ENCODE measurements around the gene POLK. TPM values are rescaled to one million over a fixed set of nuclear protein-coding genes. Genes with fewer than 3 reads are reported as not detected.

The POLK gene
- polyA plus RNA-seq, 1 of the 3 experiments (the other 2 are of a cell fraction), result 5.5 TPM

GRCh38 chr5:75481024-75481423 lies 30.7 kb upstream of the POLK start:
- Histone ChIP-seq H3F3A (replicated peaks; ENCODE audit: insufficient read depth) (no peaks in the 10 kb centered on the region), H2AFZ (ENCODE audit: low read depth) (no peak overlapping the region), H3K36me3 (replicated peaks in 1 of 2; ENCODE audit: control insufficient read depth in 1 of 2, insufficient read depth in 2 of 2, low read length in 1 of 2) (no peaks in the 10 kb centered on the region), H3K4me1 (ENCODE audit: control insufficient read depth in 1 of 2, insufficient read depth in 2 of 2, low read depth in 1 of 2, low read length in 1 of 2) (no peaks in the 10 kb centered on the region), H4K20me1 (ENCODE audit: insufficient read depth) (peaks cover 3% of the 10 kb centered on the region; the same call in 1 of the 2 replicates), H3K79me2 (ENCODE audit: insufficient read depth) (peaks cover 49% of the 10 kb centered on the region), H3K9me2 (no peaks in the 10 kb centered on the region), H3K27me3 (ENCODE audit: insufficient read depth) (no peaks in the 10 kb centered on the region), H3K9ac (no peak overlapping the region), H3K9me3 (peaks cover 18% of the 10 kb centered on the region), H3K4me2 (no peak overlapping the region), H3K27ac (ENCODE audit: low read depth in 2 of 2, low read length in 1 of 2) (no peak overlapping the region), H3K4me3 (ENCODE audit: low read depth in 2 of 2, low read length in 1 of 2) (no peak overlapping the region)
- TF ChIP-seq GABPA (IDR thresholded peaks at IDR 0.05; ENCODE audit: low read depth) (no peak), REST (IDR thresholded peaks at IDR 0.05; ENCODE audit: low read depth, low read length) (no peak), EZH2phosphoT487 (IDR thresholded peaks at IDR 0.05; ENCODE audit: borderline replicate concordance, low read depth) (no peak), FOXM1 (IDR thresholded peaks at IDR 0.05; ENCODE audit: low read depth) (no peak), TEAD4 (IDR thresholded peaks at IDR 0.05; ENCODE audit: borderline replicate concordance, insufficient read depth) (no peak), FOXJ3 (CRISPR knock-in tag; IDR thresholded peaks at IDR 0.05) (no peak), MXI1 (IDR thresholded peaks at IDR 0.05; ENCODE audit: low read depth, low read length) (no peak), USF2 (IDR thresholded peaks at IDR 0.05; ENCODE audit: borderline replicate concordance, low read depth, low read length) (no peak)
- ChIA-PET CTCF (no interaction called here), POLR2A (no interaction called here)
- no peak for DNase-seq
- WGBS (ENCODE audit: low lambda C conversion rate), result 97% methylated on average over 4 of the region's 4 CpGs

GRCh38 chr5:75482482-75482881 lies 29.2 kb upstream of the POLK start:
- POLR2A ChIA-PET, result no interaction called here
- TF ChIP-seq FOXJ3 (CRISPR knock-in tag; IDR thresholded peaks at IDR 0.05), result no peak
- H3K79me2 ChIP-seq (ENCODE audit: insufficient read depth), result peaks cover 62% of the 10 kb centered on the region

More at GRCh38 chr5:75482482-75482881, 29.2 kb upstream of the POLK start:
- DNase-seq, result no peak
- Histone ChIP-seq H3K4me2 (no peak overlapping the region), H3K36me3 (replicated peaks in 1 of 2; ENCODE audit: control insufficient read depth in 1 of 2, insufficient read depth in 2 of 2, low read length in 1 of 2) (no peaks in the 10 kb centered on the region), H3K4me3 (ENCODE audit: low read depth in 2 of 2, low read length in 1 of 2) (no peak overlapping the region), H4K20me1 (ENCODE audit: insufficient read depth) (peaks cover 3% of the 10 kb centered on the region; the same call in 1 of the 2 replicates), H2AFZ (ENCODE audit: low read depth) (no peak overlapping the region), H3K9me2 (no peaks in the 10 kb centered on the region), H3K9ac (no peak overlapping the region), H3F3A (replicated peaks; ENCODE audit: insufficient read depth) (no peaks in the 10 kb centered on the region), H3K4me1 (ENCODE audit: control insufficient read depth in 1 of 2, insufficient read depth in 2 of 2, low read depth in 1 of 2, low read length in 1 of 2) (no peaks in the 10 kb centered on the region), H3K9me3 (peaks cover 18% of the 10 kb centered on the region), H3K27ac (ENCODE audit: low read depth in 2 of 2, low read length in 1 of 2) (no peak overlapping the region), H3K27me3 (ENCODE audit: insufficient read depth) (no peaks in the 10 kb centered on the region)
- WGBS (ENCODE audit: low lambda C conversion rate), result 100% methylated on average over 3 of the region's 3 CpGs
- CTCF ChIA-PET, result interaction anchor here (1.0 kb wide), 1 partner anchor 12 kb away, joined by 3 read pairs; no protein-coding TSS in a partner anchor
